ENCODE results near the gene ANKRD34A. TPM values are rescaled to one million over a fixed set of nuclear protein-coding genes. Genes with fewer than 3 reads are reported as not detected.

The ANKRD34A gene
- under 0.01 TPM in 2 replicates for total RNA-seq

DNA sequence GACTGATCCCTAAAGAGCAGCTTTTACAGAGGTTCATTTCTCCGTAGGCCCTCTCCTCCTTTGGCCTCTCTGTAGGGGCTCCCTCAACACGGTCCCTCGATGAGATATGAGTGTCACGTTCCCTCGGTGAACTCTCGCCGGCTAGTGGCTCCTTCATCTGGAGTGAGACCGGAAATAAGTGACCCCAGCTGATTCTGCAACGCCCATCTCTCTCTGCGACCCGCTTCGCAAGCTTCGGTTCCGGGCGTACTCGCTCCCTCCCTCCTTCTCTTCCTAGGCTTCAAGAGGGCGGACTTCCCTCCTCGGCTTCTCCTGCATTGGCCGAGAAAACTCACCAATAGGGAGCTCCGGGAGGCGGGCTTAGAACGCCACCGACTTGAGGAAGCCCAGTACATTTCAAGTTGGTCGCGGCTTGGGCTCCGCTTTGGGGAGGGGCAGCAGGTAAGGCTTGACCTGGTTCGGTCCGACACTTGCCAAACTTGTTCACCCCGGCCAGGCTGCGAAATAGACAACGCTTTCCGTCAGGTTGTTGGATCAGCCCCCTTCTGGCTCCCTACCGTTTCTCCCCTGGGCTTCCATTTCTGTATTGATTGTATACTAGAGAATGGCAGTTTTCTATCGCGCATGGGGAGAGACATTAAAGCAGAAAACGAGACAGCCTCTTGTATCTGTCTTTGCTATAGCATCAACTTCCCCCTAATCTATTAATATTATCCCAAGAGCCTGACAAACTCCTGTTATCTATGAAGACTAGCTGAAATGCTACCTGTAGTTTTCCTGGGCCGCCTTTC, at the start of gene ANKRD34A, which contains the start of gene POLR3GL:
Gene ANKRD34A (minus strand): TSS at position 248 of the 791 bp plus-strand sequence. CDS start 2,816 bp downstream, outside the sequence.
Gene POLR3GL (plus strand): TSS at position 363 of the 791 bp plus-strand sequence. CDS start 10,176 bp downstream, outside the sequence.
- DNase-seq (ENCODE audit: low read depth in 2 of 2): peak in 1 of 2 donors; percentile 93

DNA sequence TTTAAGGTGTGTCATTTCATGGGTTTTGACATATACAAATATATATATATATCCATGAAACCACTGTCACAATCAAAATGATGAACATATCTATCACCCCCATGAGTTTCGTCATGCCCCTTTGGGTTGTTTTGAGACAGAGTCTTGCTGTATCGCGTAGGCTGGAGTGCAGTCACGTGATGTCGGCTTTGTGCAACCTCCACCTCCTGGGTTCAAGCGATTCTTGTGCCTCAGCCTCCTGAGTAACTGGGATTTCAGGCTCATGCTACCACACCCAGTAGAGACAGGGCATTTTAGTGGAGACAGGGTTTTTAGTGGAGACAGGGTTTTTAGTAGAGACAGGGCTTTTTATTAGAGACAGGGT, 49.2 kb upstream of the ANKRD34A start:
- no peak for DNase-seq (ENCODE audit: low read depth in 2 of 2)

DNA sequence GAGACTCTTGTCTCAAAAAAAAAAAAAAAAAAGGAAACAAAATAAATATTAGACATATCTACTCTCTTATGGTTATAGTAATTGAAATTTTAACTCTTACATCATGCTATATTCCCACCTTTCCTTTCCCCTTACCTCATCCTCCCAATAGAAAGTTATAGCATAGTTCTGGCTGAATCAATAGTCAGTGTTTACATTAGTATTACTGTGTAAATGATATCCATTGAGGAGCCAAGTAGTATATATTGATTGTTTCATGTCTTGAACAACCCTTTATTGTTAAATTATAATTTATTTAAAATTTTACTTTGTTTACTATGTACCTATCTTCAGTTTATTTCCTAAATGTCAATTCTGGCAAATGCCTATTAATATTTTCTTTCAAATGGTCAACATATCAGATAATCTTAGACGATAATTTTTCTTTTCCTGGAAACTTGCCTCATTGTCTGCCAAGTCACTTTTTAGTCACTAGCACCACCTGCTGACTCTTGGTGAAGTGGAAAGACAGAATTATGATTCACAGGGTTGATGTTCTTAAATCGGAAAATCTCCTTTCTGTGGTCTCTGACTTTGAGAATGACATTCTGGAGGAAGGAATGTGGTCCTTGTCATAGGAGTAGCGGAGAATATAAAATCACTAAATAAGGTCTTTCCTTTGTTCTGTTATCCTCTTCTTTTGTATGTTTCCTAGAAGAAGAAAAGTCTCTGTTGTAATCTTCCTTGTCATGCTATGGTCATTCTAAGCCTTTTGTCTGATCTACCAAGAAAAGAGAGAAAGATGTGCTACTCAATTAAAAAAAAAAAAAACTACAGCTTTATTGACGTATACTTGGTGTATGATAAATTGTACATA, 48.6 kb upstream of the ANKRD34A start:
- DNase-seq (ENCODE audit: low read depth in 2 of 2): peak; percentile 74 to 80

DNA sequence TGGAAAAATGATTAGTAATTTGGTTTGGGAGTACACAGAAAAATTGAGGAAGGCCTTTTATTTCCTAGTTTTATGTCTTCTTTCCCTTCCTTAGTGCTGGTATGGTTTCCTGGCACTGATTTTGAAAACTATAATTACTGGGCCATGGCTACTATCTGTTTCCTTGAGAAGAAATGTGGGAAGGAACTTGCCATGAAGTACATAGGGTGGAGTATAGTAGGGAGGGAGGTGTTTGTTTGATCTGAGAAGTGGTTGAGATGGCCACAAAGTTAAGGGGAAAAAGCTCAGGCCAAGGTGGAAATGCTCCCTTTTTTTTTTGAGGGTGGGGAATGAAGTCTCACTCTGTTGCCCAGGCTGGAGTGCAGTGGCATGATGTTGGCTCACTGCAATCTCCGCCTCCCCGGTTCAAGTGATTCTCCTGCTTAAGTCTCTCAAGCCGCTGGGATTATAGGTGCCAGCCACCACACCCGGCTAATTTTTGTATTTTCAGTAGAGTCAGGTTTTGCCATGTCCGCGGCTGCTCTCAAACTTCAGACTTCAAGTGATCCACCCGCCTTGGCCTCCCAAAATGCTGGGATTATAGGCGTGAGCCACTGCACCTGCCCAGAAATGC, 45.9 kb upstream of the ANKRD34A start:
- DNase-seq (ENCODE audit: low read depth in 2 of 2): no peak

DNA sequence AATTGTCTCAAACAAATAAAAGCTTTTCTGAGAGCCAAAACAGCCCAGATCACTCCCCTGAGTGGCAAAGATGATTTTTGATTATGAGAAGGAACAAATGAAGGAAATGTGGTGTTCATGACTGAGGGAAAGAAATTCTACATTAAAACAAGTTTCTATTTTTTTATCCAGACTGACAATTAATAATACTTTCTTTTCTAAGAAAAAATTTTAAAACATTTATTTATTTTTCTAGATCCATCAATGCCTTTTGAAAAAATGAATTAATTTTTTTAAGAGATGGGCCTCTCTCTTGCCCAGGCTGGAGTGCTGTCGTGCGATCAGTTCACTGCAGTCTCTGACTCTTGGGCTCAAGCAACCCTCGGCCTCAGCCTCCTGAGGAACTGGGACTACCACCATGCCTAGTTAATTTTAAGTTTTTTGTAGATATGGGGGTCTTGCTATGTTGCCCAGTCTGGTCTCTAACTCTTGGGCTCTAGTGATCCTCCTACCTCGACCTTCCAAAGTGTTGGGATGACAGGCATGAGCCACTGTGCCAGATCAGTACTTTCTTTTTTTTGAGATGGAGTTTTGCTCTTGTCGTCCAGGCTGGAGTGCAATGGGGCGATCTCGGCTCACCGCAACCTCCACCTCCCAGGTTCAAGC, 43.2 kb upstream of the ANKRD34A start:
- no peak for DNase-seq (ENCODE audit: low read depth in 2 of 2)

DNA sequence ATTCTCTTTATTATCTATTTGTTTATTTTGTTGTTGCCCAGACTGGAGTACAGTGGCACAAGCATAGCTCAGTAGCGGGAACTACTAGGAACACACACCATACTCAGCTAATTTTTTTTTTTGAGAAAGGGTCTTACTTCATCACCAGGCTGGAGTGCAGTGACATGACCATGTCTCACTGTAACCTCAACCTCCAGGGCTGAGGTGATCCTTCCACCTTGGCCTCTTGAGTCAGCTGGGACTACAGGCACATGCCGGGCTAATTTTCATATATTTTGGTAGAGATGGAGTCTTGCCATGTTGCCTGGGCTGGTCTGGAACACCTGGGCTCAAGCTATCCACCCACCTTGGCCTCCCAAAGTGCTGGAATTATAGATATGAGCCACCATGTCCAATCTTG, 37.3 kb upstream of the ANKRD34A start:
- DNase-seq (ENCODE audit: low read depth in 2 of 2): no peak

DNA sequence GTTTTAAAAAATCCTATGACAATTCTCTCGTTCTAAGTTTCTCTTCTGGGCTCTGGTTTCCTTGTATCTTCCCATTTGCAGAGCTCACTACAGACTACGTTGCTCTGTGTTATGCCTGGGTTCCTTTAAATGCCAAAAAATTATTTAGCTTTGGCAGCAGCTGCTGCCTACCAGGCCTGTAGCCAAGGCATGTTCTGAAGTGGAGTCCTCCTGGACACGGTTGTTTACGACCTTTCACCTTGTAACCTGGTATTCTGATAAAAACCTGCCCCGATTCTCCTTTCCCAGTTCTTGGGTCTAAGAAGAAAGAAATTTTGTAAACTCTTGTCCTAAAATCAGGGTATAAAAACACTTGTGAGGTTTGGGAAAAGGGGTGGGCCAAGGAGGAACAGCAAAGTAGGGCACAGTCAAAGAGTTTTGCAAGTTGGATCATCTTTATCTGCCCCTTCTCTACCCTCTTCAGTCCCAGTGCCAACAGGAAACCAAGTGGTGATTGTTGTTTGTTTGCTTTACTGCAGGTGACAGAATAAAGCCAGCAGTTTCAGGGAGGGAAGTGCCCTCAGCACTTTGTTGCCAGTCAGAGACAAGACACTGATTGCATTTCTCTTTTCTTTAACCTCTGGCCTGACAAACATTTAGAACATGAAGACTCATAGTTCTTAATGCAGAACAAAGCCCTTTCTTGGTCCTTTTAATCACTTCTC, 35.1 kb upstream of the ANKRD34A start:
- DNase-seq (ENCODE audit: low read depth in 2 of 2): peak in 1 of 2 donors; percentile 22

DNA sequence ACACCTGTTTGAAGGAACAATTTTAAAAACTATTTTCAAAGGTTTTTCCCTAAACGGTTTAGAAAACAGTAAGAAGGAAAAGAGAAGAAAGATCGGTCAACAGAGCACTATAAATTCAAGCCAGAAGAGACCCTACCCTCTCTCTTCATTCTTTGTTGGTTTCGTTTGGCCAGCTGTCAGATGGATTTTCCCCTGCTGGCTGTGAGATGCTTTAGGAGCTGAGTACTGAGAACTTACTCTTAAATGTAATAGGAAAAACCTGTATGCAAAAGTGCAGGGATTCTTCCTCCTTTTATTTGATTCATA, 33.3 kb upstream of the ANKRD34A start:
- peak in 1 of 2 donors; percentile 18 for DNase-seq (ENCODE audit: low read depth in 2 of 2)

DNA sequence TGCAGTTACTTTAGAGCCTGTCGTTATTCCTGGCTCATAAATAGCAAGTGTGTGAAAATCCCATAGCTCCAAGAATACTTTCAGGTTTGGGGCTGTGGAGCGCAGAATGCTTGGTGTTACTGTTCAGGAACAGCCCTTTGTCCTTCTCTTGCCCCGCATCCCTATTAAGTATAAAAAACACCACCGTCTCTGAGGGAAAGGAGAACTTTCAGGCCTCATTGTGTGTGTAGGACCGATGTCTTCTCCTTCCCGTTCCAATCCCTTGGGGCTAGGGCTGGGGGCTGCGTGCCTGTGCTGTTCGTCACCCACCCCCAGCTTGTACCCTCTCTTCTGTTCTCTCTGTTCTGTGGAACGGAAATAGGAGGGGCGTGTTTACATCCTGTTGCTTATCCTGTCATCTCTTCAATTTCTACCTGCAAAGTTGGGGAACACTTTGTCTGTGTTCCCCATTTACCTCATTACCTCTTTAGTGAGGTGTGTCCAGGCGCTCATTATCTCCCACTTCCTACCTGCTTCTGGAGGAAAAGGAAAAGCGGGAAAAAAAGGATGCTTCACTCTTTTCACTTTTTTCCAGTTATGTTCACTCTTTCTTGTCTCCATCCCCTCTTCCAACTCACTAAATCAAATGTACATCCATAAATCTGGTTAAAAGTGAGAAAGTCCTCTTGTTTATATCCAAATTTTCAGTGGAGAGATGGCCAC, 32.8 kb upstream of the ANKRD34A start:
- DNase-seq (ENCODE audit: low read depth in 2 of 2): peak in 1 of 2 donors; percentile 29

DNA sequence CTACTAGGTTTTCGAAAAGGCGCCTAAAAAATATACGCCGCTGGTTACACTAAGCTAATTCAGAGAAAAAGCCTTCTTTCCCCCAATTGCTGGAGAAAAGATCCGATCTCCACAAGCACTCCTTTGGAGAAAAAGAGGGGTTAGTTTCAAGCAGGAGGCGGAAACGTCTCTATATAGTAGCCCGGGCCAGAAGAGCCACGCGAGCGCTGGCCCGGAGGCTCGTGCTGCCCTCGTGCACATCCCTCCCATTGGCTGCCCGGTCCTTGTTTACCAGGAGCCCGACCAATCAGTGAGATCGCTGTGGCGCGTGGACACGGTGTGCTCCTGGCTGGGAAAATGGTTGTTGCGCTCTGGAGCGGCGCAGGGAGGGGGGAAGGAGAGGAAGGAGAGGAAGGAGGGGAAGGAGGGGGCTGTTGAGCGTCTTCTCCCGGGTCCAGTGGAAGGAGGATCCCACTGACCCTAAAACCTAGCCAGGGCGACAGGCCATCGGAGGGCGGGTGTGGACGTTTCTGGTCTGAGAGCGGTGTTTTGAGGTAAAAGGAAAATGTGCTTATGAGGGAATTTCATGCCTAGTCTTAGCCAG, 32.1 kb upstream of the ANKRD34A start, which contains the start of gene TXNIP:
Gene TXNIP (minus strand): TSS at position 147 of the 583 bp plus-strand sequence. CDS start 313 bp downstream, outside the sequence.
- DNase-seq (ENCODE audit: low read depth in 2 of 2): peak; percentile 92 to 98

DNA sequence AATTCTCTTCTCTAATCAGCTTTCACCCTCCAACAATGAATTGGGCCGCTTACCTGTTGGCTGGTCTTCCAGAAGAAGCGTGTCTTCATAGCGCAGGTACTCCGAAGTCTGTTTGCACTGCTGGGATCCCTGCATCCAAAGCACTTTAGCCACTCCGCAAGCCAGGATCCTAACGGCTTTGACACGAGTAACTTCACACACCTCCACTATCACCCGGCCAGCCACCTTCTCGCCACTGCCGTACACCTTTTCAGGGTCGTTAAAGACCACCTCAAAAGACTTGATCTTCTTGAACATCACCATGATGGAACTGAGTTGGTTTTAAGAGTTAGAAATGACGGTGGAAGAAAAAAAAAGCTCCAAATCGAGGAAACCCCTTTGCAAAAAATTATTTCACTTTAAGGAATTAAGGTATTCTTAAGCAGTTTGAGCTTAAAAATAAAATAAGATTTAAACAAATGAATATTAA, 31.6 kb upstream of the ANKRD34A start:
- DNase-seq (ENCODE audit: low read depth in 2 of 2): no peak

DNA sequence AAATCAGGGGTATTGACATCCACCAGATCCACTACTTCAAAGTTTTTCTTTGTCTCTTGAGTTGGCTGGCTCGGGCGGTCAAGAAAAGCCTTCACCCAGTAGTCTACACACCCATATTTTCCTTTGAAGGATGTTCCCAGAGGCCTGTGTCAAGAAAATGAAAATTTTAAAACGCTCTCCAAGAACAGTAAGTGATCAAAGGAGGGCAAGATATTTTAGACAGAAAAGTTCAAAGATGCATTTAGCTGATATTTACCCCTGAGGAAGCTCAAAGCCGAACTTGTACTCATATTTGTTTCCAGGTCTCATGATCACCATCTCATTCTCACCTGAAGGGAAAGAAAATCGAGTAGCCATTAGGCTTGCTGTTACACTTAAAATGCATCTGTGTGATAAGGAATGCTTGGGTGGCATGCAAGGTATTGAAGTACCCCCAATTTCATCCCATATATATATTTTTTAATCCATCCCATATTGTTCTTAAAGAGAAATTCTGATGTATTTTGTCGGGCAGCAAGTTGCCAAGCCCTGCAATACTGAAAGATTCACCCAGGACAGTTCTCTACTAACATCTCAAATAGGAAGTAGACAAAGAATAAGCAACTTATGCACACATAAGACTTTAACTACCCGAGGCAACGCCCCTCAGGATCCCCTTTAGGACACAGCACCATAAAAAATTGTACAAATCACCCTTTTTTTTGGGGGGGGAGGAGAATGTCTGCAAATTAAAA, 30.9 kb upstream of the ANKRD34A start:
- no peak for DNase-seq (ENCODE audit: low read depth in 2 of 2)

DNA sequence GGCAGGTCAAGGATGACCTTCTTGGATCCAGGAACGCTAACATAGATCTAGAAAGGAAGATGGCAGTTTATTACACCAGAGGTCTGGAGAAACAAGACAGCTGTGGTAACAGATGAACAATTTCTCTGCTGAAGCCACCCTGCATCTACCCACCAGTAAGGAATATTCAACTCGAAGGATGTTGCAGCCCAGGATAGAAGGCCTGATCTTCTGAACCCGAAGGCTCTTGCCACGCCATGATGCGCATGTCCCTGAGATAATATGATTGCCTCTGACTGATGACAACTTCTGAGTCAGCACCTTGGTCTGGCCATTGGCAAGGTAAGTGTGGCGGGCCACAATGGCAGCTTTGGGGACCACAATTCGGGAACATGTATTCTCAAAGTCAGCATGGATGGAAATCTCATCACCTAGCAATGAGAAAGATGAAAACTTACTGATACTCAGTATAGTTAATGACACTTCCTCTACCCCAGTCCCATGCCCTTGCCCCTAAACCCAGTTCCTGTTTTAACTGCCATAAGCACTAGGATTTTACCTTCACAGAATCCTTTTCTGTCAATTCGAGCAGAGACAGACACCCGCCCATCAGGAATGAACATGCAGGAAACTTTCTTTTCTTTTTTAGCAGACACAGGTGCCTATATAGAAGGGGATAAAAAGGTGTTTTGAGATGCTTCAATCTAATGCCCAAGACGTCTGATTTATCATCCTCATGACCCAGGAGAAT, 30.2 kb upstream of the ANKRD34A start:
- no peak for DNase-seq (ENCODE audit: low read depth in 2 of 2)

DNA sequence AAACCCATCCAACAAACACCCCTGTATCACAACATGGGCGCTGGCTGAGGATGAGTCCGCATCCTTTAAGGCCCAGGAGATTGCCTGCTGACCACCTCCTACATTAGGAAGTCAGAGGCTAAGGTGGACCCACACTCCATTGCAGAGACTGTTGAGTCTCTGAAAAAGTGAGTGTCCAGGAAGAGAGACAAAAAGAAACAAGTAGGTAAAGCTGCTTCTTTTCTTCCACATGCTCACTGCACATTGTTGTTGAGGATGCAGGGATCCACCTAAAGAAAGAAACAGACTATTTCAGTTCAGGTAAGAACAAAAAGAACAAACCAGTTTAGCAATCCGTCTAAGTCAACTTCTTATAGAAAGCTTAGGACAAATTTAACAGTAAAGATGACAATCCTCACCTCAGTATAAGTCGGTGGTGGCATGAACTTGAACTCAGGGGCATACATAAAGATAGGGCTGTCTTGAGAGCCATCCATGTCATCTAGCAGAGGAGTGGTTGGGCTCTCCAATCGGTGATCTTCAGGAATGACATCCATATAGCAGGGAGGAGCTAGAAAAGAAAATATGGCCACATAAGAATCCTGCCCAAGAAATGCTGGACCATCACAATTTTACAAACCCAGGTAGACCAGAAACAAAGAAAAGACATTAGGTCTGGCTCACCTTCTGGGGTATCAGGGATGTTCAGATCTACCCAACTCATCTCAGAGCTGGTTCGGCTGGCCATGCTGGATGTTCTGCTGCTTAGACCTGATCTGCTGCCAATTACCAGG, 29.4 kb upstream of the ANKRD34A start:
- no peak for DNase-seq (ENCODE audit: low read depth in 2 of 2)

DNA sequence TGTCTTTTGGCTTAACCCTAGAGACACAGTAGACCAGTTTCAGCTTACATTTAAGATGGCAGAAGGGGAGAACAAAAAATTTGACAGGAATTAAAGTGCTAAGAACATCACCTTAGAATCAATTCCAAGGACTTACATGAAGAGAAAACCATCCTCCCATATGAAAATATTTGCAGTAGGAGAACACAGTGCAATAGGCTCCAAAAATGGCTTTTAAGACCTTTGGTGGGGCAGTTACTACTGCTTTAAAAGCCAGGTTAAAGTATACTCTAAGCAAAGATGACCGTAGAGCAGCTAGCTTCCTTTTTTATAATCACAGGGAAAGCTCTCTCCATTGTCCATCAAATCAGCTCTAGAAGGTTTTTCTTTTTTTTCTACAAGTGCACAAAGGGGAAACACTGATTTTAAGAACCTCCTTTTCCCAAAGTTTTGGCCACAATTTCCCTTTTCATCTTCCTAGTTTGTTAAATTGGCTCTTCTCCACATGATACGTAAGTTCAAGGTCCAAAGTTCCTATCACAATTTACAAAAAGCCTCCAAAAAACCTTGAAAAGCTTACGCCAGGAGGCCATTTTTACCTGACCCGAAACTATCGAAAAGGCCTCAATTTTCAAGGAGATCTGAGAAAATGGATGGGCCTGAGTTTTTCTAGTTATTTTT, 28.7 kb upstream of the ANKRD34A start:
- DNase-seq (ENCODE audit: low read depth in 2 of 2): no peak

DNA sequence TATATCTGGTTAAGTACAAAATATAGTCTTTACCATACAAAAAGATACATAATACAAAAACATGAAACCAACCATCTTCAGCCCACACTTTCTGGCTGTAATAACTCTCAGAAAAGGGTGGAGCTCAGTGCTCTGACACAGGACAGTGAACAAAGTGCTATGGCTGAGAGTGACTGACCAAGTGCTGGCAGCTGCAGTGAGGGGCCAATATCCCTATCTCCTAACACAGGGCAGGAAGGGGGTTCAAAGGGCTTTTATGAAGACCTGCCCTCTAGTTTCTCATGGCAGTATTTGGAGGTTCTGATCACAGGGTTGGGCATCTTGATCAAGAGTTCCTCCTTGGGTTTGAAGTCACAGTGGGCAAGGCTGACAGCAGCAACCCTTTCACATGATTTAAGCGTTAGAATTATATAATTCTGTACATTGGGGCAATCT, 28.1 kb upstream of the ANKRD34A start:
- no peak for DNase-seq (ENCODE audit: low read depth in 2 of 2)

Measured in dermis microvascular lymphatic vessel endothelial cell (primary cell).